Esophagus squamous epithelium (tissue), 5 donors: ENCODE results near the gene GDF11. TPM values are rescaled to one million over a fixed set of nuclear protein-coding genes. Genes with fewer than 3 reads are reported as not detected.
A peak's percentile ranks its signal among the peaks of the same experiment; 100 is the strongest.

Experiments used
- DNase-seq: peaks from one replicate; lab custom pipeline; 2025; lab: John Stamatoyannopoulos, UW
- H3K27ac ChIP-seq, 4 donors: fragments of 200-600 bp; sonication (generic); one replicate each; pipeline ENCODE4 v1.5.1; 2016 to 2019; ENCODE audit warnings: mild to moderate bottlenecking in 1 of 4
- H3K27me3 ChIP-seq, 4 donors: fragments of 200-600 bp; sonication (generic); 1 replicate in 3 of 4; 2 replicates in 1 of 4; pipeline versions ENCODE4 v1.5.1 to v1.6.0; 2017 to 2021; ENCODE audit warnings: antibody characterized with exemption in 1 of 4
- H3K36me3 ChIP-seq, 3 donors: fragments of 200-600 bp; sonication (generic); one replicate each; pipeline ENCODE4 v1.5.1; 2016 to 2019
- H3K4me1 ChIP-seq, 3 donors: fragments of 200-600 bp; sonication (generic); one replicate each; pipeline ENCODE4 v1.5.1; 2017 to 2019
- H3K4me3 ChIP-seq, 4 donors: fragments of 200-600 bp; sonication (generic); 1 replicate in 3 of 4; 2 replicates in 1 of 4; pipeline ENCODE4 v1.5.1; 2016 to 2019; ENCODE audit warnings: mild to moderate bottlenecking in 2 of 4, moderate library complexity in 1 of 4
- H3K9me3 ChIP-seq, 3 donors: fragments of 200-600 bp; sonication (generic); one replicate each; pipeline ENCODE4 v1.5.1; 2016 to 2019
- CTCF ChIP-seq, 6 experiments: fragments of 450-650 bp in 4 of 6; fragments of 200-600 bp in 2 of 6; sonication (generic) in 2 of 6; IDR thresholded peaks; one replicate each; pipeline ENCODE4 v1.5.1; 2016 to 2019; ENCODE audit warnings: antibody characterized with exemption in 6 of 6, mild to moderate bottlenecking in 4 of 6, moderate library complexity in 4 of 6
- POLR2A ChIP-seq, 4 donors: fragments of 450-650 bp; IDR thresholded peaks; one replicate each; pipeline ENCODE4 v1.6.1; 2017; ENCODE audit warnings: antibody characterized with exemption in 4 of 4, mild to moderate bottlenecking in 4 of 4, moderate library complexity in 3 of 4
- WGBS, 2 donors: methylation state at CpG; one replicate each; pipeline ENCODE4 v1.1.5; 2018; 5-methylcytosine and 5-hydroxymethylcytosine counted together
- intact Hi-C: fragments of 100-400 bp; cut with DNase I; formaldehyde crosslinking; loops from one replicate; pipeline ENCODE4 v1.15.0; 2022
- total RNA-seq, 4 donors: library from RNA; depleted of rRNA; stranded (reverse); fragments of >200 nt; gene quantifications; one replicate each; pipeline ENCODE4 v1.1.0, GENCODE V29; 2016
- donor health status: DM: yes; HTN: yes; CAD: no.

The GDF11 gene
- total RNA-seq, 4 donors from 2014 or later, result 0.19 to 1.9 (median 1.5) TPM

- Histone ChIP-seq H3K27ac (peak overlapping the region in 3 of 4 donors; percentile 51 to 98 (median 63)), H3K4me1 (peaks cover 43 to 96% (median 72%) of the 10 kb centered on the region in 3 donors), H3K4me3 (no peak overlapping the region), H3K36me3 (peaks cover 9 to 44% (median 23%) of the 10 kb centered on the region in 3 donors), H3K27me3 (no peaks in the 10 kb centered on the region), H3K9me3 (no peaks in the 10 kb centered on the region)
- 50 to 55% methylated on average over 3 to 7 of the region's 10 CpGs for WGBS, 2 donors
- no peak for DNase-seq
- intact Hi-C loops, result no loop called here
- TF ChIP-seq CTCF (IDR thresholded peaks at IDR 0.05), result no peak
- no peak for TF ChIP-seq POLR2A (IDR thresholded peaks at IDR 0.05)
These were observed 19.3 kb upstream of the GDF11 start for GRCh38 chr12:55723516-55724225.

GRCh38 chr12:55724226-55724939 lies 18.5 kb upstream of the GDF11 start:
- Histone ChIP-seq H3K4me1 (peaks cover 37 to 92% (median 67%) of the 10 kb centered on the region in 3 donors), H3K27ac (peak overlapping the region in 3 of 4 donors; percentile 52 to 98 (median 63)), H3K4me3 (no peak overlapping the region), H3K9me3 (no peaks in the 10 kb centered on the region), H3K27me3 (no peaks in the 10 kb centered on the region), H3K36me3 (peaks cover 9 to 44% (median 23%) of the 10 kb centered on the region in 3 donors)
- TF ChIP-seq POLR2A (IDR thresholded peaks at IDR 0.05) (no peak), CTCF (IDR thresholded peaks at IDR 0.05) (peak; percentile 36 to 67 (median 54))
- intact Hi-C loops, result no loop called here
- WGBS, 2 donors, result 26 to 27% methylated on average over 7 to 10 of the region's 11 CpGs
- DNase-seq, result no peak

- TF ChIP-seq CTCF (IDR thresholded peaks at IDR 0.05) (no peak), POLR2A (IDR thresholded peaks at IDR 0.05) (no peak)
- WGBS, 2 donors, result 62 to 63% methylated on average over 3 of the region's 3 CpGs
- H3K27ac ChIP-seq, result peak overlapping the region in 3 of 4 donors; percentile 52 to 98 (median 63)
- H3K36me3 ChIP-seq, result peaks cover 9 to 44% (median 23%) of the 10 kb centered on the region in 3 donors
- H3K9me3 ChIP-seq, result no peaks in the 10 kb centered on the region
- intact Hi-C loops, result no loop called here
- H3K4me1 ChIP-seq, result peaks cover 34 to 92% (median 62%) of the 10 kb centered on the region in 3 donors
- no peak for DNase-seq
- no peaks in the 10 kb centered on the region for H3K27me3 ChIP-seq
- no peak overlapping the region for H3K4me3 ChIP-seq
These were observed 18.0 kb upstream of the GDF11 start for GRCh38 chr12:55724940-55725309.

- intact Hi-C loops, result no loop called here
- H3K27me3 ChIP-seq, result no peaks in the 10 kb centered on the region
- no peaks in the 10 kb centered on the region for H3K9me3 ChIP-seq
- 49 to 68% methylated on average over 3 of the region's 3 CpGs for WGBS, 2 donors
- peaks cover 9 to 44% (median 23%) of the 10 kb centered on the region in 3 donors for H3K36me3 ChIP-seq
- no peak for TF ChIP-seq CTCF (IDR thresholded peaks at IDR 0.05)
- TF ChIP-seq POLR2A (IDR thresholded peaks at IDR 0.05), result no peak
- peaks cover 34 to 92% (median 62%) of the 10 kb centered on the region in 3 donors for H3K4me1 ChIP-seq
- DNase-seq, result no peak
- H3K27ac ChIP-seq, result peak overlapping the region in 3 of 4 donors; percentile 13 to 96 (median 38)
- no peak overlapping the region for H3K4me3 ChIP-seq
These were observed 17.4 kb upstream of the GDF11 start for GRCh38 chr12:55725556-55725955.

- intact Hi-C loops, result no loop called here
- H3K27me3 ChIP-seq, result no peaks in the 10 kb centered on the region
- no peak for DNase-seq
- 53 to 66% methylated on average over 3 to 10 of the region's 10 CpGs for WGBS, 2 donors
- peak overlapping the region; percentile 94 to 100 (median 96) for H3K27ac ChIP-seq
- H3K9me3 ChIP-seq, result no peaks in the 10 kb centered on the region
- peaks cover 9 to 44% (median 23%) of the 10 kb centered on the region in 3 donors for H3K36me3 ChIP-seq
- peak overlapping the region in 3 of 4 donors; percentile 75 to 94 (median 91) for H3K4me3 ChIP-seq
- TF ChIP-seq CTCF (IDR thresholded peaks at IDR 0.05), result no peak
- no peak for TF ChIP-seq POLR2A (IDR thresholded peaks at IDR 0.05)
- H3K4me1 ChIP-seq, result peaks cover 33 to 92% (median 55%) of the 10 kb centered on the region in 3 donors
These were observed 16.0 kb upstream of the GDF11 start for GRCh38 chr12:55726971-55727370.
